Measurements from ENCODE around the gene LIAS. TPM values are rescaled to one million over a fixed set of nuclear protein-coding genes. Genes with fewer than 3 reads are reported as not detected.
"Not testable (repeated sequence)": the region's sequence is repeated elsewhere in the genome, so short reads cannot be mapped to it uniquely, and the experiment has no call there.

The LIAS gene
- total and polyA plus RNA-seq, 10 of the 15 experiments (the other 5 are each of a cell fraction or from before 2014, with no cell fraction given): 17.9 to 32.3 (median 26.4) TPM

GRCh38 chr4:39502019-39502663 lies 43.3 kb downstream of the LIAS start (continued):
- no peak for TF ChIP-seq CEBPZ (IDR thresholded peaks at IDR 0.05; ENCODE audit: low read depth, low read length)
- TF ChIP-seq SMAD5 (IDR thresholded peaks at IDR 0.05; ENCODE audit: low read depth): no peak
- no peak for TF ChIP-seq CREB1 (IDR thresholded peaks at IDR 0.05; ENCODE audit: low read depth)
- no peak for TF ChIP-seq ELK1 (IDR thresholded peaks at IDR 0.05; ENCODE audit: low read depth, low read length)
- no peak for TF ChIP-seq POLR2AphosphoS2 (IDR thresholded peaks at IDR 0.05; ENCODE audit: low read depth, low read length)
- no peak for TF ChIP-seq MEF2A (IDR thresholded peaks at IDR 0.05; ENCODE audit: insufficient read depth, low read depth, low read length)
- no peak for TF ChIP-seq HSF1 (IDR thresholded peaks at IDR 0.05; ENCODE audit: low read depth, low read length)
- no peak for TF ChIP-seq NBN (IDR thresholded peaks at IDR 0.05)

- H3K4me1 ChIP-seq (ENCODE audit: control insufficient read depth, insufficient read depth, low read length); CTCF ChIA-PET; BruUV-seq (replicated peaks); H3K27ac ChIP-seq (ENCODE audit: control insufficient read depth, insufficient read depth); SMC1A ChIA-PET (ENCODE audit: uncharacterized antibody, unreplicated experiment); H3K4me3 ChIP-seq; H3K9ac ChIP-seq (ENCODE audit: control insufficient read depth, insufficient read depth, low read length); FAIRE-seq; ATAC-seq; H3K9me3 ChIP-seq (replicated peaks; ENCODE audit: control insufficient read depth, insufficient read depth, low read length); H4K20me1 ChIP-seq (ENCODE audit: control insufficient read depth, insufficient read depth); H3K79me2 ChIP-seq (ENCODE audit: control insufficient read depth, insufficient read depth, low read length); DNase-seq (ENCODE audit: low read depth, low spot score); in situ Hi-C loops (cut with MboI); H3K27me3 ChIP-seq (replicated peaks in 1 of 2; ENCODE audit: control insufficient read depth in 2 of 2, insufficient read depth in 2 of 2, low read length in 1 of 2); RAD21 ChIA-PET (ENCODE audit: unreplicated experiment); H3K4me2 ChIP-seq (ENCODE audit: control insufficient read depth, insufficient read depth); intact Hi-C loops (cut with micrococcal nuclease; ENCODE audit: unreplicated experiment); H2AFZ ChIP-seq (ENCODE audit: control insufficient read depth, low read depth, low read length): not testable (repeated sequence)
- peaks cover 2 to 24% of the 10 kb centered on the region in 2 experiments for H3K36me3 ChIP-seq (ENCODE audit: control insufficient read depth in 2 of 2, insufficient read depth in 2 of 2, low read length in 1 of 2)
- WGBS (ENCODE audit: insufficient coverage, insufficient replicate concordance, low lambda C conversion rate, missing lambda C conversion rate): 97% methylated on average over 4 of the region's 4 CpGs
- POLR2A ChIA-PET: interaction anchor here (0.6 kb wide), 1 partner anchor 254 kb away, joined by 3 read pairs; no protein-coding TSS in a partner anchor
Measured at GRCh38 chr4:39502664-39503035, 43.8 kb downstream of the LIAS start.

Measured in GM12878 (cell line).